HG03095 (cell line): ENCODE data around the gene KIF15.
A peak's percentile ranks its signal among the peaks of the same experiment; 100 is the strongest.
"Not testable (repeated sequence)": the region's sequence is repeated elsewhere in the genome, so short reads cannot be mapped to it uniquely, and the experiment has no call there.

ENCODE experiments used
- ATAC-seq: cut with Tn5 transposase; IDR thresholded peaks from one replicate; pipeline ENCODE4 v1.9.1; 2021; ENCODE audit warnings: moderate library complexity; ENCODE audit not compliant: unreplicated experiment

KIF15 gene

DNA sequence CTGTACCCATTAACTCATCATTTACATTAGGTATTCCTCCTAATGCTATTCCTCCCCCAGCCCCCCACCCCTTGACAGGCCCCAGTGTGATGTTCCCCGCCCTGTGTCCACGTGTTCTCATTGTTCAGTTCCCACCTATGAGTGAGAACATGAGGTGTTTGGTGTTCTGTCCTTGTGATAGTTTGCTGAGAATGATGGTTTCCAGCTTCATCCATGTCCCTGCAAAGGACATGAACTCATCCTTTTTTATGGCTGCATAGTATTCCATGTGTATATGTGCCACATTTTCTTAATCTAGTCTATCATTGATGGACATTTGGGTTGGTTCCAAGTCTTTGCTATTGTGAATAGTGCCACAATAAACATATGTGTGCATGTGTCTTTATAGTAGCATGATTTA is 54.7 kb downstream of the KIF15 start:
- not testable (repeated sequence) for ATAC-seq

DNA sequence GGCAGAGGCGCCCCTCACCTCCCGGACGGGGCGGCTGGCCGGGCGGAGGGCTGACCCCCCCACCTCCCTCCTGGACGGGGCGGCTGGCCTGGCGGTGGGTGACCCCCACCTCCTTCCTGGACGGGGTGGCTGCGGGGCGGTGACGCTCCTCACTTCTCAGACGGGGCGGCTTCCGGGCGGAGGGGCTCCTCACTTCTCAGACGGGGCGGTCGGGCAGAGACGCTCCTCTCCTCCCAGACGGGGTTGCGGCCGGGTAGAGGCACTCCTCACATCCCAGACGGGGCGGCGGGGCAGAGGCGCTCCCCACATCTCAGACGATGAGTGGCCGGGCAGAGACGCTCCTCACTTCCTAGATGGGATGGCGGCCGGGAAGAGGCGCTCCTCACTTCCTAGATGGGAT is 59.6 kb downstream of the KIF15 start:
- not testable (repeated sequence) for ATAC-seq

DNA sequence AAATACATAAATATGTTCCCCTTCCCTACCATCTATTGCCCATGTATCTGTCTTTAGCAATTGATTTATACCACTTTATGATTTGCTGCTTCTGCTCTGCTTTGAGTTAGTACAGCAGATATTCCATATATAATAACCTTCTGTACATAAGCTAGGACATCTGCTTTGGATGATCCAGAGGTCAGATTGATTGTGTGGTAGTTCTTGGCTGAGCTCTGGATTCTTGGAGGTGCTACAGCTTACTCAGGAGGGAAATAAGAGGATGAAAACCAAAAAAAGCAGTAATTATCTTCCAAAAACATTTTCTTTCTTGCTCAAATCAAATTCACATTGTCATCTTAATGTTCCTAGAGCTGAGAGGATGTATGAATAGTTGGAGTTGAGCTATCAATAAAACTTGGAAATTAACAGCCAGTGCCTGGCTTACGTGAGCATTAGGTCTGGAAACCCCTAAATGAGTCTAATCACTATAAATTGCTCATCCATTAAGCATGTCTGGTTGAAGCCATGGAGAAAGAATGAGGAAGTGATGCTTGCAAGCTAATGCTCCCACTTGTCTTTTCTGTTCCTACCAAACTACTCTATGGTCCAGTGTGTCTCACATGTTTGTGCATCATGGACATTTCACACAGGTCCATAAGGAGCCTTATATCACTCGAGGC is 63.8 kb downstream of the KIF15 start:
- no peak for ATAC-seq

DNA sequence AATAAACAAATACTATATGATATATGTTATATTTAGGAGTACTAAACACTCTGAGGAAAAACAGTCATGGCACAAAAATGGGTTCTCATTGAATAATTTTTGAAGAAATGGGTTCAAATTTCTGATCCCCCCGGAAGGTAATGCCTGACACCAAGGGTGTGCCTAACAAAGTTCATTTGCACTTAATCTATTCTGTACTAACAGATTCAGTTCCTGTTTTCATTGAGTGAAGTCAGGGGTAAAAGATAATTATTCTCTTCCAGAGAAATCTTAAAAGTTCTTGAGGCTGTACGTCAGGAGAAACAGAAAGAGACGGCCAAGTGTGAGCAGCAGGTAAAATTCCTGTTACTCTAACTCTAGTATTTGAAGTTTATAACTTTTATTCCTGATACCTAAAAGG is 65.6 kb downstream of the KIF15 start:
- ATAC-seq, result no peak

DNA sequence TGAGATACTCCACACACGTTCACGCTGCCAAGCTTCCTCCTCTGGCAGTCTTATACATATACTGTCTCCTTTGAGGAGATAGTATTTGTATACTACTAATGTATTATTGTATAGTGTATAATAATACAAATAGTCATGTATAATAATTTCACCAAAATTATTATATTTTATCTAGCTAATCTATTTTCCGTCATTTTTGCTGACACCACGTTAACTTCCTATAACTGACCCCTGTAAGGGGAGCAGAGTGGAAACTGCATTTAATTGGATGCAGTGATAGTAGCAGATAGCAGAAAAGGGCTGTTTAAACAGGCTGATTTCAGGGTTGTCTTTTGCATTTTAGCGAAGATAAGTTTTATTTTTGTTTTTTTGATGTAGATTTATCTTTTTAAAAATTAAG is 69.6 kb downstream of the KIF15 start:
- ATAC-seq, result no peak

DNA sequence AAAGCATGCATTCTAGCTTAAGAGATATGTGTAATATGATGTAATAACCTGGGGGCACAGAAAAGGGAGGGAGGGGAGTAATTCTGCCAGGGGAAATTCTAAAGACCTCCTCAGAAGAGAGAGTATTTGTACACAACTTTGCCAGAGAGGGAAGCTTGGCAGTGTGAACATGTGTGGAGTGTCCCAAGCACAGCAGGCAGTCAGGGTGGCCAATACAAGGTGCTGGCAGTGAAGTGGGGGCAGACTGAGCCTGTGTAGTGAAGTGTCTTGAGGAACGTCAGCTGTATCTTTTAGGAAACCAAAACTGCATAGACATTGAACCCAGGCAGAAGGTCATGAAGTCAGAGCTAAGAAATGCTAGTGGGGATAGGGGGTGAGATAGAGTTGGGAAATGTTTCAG is 70.4 kb downstream of the KIF15 start:
- no peak for ATAC-seq

DNA sequence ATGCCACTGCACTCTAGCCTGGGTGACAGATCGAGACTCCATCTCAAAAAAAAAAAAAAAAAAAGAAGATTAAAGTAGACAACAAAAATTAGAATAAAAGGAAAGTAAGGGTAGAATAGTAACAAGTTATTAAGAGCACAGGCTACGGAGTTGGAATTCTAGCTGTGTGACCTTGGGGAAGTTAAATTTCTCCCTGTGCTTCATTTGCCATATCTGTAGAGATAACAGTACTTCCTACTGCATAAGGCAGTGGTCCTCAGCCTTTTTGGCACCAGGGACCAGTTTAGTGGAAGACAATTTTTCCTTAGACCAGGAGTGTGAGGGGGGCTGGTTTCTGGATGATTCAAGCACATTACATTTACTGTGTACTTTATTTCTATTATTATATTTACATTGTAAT is 71.4 kb downstream of the KIF15 start:
- ATAC-seq, result no peak

DNA sequence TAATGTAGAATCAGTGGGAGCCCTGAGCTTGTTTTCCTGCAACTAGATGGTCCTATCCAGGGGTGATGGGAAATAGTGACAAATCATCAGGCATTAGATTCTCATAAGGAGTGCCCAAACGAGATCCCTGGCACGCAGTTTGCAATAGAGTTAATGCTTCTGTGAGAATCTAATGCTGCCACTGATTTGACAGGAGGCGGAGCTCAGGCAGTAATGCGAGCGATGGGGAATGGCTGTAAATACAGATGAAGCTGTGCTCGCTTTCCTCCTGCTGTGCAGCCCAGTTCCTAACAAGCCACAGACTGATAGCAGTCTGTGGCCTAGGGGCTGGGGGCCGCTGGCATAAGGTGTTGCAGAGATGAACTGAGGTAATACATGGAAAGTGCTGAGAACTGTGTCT is 71.8 kb downstream of the KIF15 start:
- no peak for ATAC-seq

DNA sequence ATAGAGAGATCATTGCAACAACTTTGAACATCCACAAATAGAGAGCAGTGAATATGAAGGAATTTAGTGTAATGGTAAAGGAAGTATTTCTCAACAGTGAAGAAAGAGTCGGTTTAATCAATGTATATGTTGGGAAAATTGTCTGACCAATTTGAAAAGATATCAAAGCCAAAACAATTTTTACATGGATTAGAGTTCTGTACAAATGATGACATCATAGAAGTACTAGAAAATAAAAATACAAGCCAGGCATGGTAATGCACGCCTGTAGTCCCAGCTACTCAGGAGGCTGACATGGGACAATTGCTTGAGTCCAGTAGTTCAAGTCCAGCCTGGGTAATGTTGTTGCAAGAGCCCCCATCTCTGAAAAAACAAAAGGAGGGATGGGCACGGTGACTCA is 74.1 kb downstream of the KIF15 start:
- no peak for ATAC-seq

DNA sequence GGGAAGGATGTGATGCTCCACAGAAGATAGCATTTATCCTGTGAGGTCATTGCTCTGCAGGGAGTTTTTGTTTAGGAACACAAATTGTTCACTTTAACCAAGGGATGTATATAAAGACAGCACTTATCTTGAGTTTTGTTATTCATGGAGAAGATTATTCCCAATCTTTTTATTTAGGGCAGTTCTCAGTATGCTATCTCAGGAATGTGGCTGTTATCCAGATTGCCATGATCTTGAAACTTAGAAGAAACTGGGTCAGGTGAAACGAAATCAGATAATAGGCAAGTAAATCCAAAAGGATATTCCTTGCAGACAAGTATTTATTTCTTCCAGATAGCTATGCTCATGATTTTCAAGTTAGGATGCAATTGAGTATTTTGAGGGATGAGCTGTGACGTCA is 80.8 kb downstream of the KIF15 start:
- no peak for ATAC-seq

DNA sequence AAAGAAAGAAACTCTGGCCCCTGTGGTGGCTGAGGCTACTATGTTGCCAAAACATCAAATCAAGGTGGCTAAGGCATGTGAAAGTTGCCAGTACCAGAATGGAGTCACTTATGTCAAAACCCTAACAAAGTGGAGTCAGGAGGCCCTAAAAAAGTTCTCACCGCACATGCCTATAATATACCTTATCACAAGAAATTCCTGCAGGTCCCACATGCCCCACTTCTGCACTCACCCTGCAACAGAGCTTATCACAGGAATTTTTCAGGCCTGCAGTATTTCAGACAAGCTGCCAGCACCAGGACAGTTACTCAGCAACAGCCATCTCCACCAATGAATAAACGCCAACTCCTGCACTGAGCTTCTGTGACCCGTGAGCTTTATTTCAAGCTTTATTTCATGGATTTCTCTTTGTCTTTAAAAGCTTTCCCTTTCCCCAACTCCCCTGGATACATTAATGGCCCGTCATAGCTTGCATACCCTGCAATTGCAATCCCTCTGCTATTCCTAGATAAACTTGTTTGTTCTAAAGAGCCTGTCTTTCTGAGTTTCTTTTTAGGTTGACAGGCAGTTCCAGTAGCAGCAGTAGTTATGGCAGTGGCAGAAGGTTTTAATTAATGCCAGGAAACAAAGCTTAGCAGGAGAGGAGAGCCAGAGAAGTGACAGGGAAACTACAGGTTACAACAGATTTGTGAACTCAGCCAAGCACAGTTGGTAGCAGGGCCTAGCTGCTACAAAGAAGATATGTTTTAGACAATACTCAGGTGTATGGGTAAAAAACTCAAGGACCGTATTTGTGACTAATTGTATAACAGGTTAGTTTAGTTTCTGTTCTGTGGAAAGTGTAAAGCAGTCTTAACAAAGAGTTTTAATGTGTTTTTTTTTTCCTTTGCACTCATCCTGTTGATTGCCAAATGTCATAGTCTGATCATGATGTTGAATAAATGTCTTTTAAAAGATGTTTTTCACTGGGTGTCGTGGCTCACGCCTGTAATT is 84.2 kb downstream of the KIF15 start:
- no peak for ATAC-seq

DNA sequence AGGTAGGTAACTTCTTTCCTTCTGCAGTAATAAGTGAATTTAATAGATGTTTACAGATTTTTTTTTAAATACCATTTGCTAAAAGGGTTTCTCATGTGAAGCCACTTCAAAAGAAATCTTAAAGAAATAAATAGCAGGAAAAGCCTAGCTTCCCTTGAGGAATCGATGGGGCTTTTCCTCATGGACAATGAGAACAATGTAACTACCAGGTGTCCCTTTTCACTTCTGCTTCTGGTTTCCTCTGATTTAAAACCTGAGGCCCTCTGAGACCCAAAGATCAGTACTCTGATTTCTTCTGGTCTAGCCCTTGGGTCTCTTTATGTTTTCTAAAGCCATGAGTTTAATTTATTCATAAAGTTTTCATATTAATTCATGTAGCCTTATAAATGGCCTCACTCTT is 87.0 kb downstream of the KIF15 start:
- no peak for ATAC-seq

DNA sequence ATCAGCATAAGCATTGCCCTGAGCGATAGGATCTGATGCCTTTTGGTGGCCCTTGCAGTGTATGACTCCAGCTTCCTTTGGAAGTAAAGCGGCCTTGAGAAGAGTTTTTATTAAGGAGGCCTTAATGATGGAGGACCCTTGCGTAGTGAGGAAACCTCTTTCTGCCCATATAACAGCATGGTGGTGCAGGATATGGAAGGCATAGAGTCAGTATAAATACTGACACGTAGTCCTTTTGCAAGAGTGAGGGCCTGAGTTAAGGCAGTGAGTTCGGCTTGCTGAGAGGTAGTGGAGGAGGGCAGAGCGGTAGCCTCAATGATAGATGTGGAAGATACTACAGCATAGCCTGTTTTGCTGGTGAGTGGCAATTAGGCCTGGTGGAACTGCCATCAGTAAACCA is 95.1 kb downstream of the KIF15 start:
- not testable (repeated sequence) for ATAC-seq

DNA sequence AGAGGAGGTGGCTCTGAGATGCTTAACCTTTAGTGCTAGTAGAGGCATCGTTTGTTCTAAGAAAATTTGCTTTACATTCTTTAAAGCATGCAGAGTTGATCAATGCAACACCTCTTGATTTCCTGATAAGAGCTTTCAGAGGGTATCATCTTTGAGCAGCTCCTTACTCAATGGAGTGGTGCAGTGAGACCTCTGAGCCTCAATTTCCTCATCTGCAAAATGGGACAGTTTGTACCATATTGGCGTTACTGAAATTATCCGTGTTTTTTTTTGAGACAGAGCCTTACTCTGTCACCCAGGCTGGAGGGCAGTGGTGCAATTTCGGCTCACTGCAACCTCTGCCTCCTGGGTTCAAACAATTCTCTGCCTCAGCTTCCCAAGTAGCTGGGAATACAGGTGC is 98.5 kb downstream of the KIF15 start:
- ATAC-seq, result no peak

DNA sequence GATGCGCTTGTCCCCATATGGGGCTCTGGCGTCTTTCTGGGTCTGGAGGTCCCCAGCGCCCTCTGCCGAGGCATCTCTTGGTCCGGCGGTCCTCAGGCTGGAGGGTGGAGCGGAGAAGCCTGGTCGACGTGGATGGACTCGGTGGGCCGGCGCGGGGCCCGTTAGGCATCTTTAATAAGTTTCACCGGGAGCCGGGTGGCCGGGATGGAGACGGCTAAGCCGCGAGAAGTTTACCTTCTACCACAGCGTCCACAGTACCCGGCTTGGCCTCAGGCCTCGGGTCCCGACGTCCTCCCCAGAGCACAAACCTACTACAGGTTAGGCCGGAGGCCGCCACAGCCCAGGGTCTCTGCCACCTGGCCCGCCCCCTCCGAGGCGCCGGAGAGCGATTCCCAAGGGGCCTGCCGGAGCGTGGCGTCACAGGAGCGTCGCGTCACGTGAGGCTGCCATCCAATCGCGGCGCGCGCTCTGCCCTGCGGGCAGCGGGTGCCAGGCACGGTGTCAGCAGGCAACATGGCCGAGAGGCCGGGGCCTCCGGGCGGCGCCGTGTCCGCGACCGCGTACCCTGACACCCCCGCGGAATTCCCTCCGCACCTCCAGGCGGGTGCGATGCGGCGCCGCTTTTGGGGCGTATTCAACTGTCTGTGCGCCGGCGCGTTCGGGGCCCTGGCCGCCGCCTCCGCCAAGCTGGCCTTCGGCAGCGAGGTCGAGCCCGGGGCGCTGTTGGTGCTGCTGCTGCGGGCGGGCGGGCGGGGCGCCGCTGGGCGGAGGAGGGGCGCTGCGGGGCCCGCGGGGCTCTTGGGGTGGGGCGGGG is 100.0 kb downstream of the KIF15 start, which contains the start of gene TMEM42:
Gene TMEM42, plus strand, starts transcription at position 501 of the 814 bp plus-strand sequence. Its CDS starts 13 bp downstream, at position 514.
- ATAC-seq, result peak; percentile 94

DNA sequence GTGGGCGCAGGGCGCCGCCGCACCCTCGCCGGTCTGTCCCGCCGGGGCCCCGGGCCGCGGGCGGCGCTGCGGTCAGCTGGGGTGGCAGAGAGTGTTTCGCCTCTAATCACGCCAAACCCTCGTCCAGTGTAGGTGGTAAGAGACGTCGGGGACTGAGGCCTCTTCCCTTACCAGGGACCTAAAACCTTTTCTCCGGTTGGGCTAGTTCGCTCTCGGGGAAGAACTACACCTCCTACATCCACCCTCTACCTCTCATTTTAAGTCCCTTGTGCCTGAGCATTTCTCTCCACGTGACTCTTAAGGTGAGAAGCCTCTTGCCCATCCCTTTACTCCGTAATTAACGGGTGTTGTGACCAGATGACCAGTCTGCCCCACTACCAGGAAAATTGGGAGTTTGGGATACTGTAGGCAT is 100.6 kb downstream of the KIF15 start:
- peak; percentile 4 for ATAC-seq

DNA sequence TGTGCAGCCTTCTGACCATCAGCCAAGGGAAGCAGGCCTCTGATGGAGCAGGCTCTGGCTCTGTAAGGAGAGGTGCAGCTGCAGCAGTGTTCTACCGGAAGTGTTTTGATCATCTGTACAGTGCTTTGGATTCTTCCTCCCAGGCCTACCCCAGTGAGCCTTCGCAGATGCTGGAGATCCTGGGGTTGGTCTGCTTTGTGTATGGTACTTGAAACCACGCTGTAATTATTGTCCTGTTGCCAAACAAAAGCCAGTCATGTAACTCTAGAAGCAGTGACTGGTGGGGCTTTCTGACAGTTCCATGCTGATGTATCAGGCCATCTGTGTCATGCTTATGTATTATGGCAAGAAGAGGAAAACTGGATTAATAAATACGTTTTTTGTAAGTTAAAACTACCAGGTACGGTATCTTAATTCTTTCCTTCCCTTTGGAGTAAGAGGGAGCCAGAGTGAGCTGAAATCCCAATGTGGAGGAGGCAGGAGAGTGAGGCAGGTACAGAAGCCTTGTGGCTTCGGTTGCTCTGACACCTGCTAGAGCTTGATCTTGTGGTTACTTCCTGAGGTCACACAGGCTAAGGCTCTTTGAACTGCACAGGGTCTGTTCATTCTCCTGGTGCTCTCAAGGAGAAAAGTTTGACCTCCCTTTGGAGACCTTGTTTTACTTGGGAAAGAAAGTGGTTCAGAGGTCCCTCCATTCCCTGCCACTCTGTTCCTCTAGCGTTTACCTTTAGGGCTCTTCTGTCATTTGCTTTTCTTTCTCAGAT is 103.9 kb downstream of the KIF15 start:
- ATAC-seq, result no peak

DNA sequence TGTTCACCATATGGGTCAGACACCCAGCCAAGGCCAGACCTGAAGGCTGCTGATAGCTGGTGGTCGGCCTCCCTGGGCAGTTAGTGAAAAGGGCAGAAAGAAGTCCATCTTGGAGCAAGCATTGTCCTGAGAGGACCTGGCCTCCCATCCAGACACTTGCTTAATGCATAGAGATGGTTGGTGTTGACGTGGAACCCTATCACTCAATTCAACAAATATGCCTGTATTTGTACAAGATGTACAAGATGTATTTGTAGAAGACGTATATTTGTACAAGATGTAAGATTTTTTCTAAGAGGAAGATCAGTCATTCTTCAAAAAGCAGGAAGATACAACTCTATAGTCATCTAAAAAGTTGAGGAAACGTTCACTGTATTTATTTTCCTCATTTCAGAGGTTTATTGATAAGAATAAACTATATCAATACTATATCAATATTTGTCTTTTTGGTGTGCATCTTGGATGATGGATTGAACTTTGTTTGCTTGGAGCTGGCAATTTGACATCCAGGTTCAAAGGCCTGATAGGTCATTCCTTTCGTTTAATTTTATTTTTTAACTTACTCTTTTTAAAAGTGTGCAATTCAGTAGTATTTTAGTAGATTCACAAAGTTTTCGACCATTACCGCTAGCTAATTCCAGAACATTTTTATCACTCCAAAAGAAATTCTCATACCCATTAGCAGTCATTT is 106.0 kb downstream of the KIF15 start:
- no peak for ATAC-seq

DNA sequence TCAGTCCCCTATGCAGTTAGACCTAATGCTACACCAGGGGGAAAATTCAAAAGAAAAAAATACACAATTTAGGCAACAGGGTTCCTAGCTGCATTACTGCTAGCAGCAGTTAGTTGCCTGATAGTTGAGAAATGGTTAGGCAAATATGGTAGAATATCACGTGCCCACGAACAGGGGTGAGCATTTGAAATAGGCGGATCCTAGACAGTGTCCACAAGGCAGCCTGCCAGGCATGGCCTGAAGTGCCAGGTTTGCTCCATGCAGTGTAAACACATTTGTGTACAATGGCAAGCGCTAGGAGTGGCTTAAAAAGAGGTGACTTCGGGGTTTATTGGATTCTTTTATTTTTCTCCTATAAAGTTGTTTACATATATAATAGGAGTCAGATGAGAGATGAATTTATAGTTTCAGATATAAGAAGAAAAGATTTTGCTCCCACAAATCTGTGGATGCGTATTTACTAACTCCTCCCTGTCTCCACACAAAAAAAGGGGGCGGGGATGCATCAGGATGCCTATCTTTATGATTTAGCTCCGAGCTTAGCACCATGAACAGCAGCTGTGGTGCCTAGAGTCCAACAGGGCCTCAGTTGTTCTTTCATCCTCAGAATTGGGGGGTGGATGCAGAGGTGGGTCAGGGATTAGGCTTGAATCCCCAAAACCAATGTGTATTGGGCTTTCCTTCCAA is 108.9 kb downstream of the KIF15 start:
- no peak for ATAC-seq
